Measurements from ENCODE around the gene DBP.

- TF ChIP-seq CTCF (IDR thresholded peaks at IDR 0.05 in 8 of 11, conservative IDR thresholded peaks at IDR 0.05 in 3 of 11) (no peak), POLR2A (IDR thresholded peaks at IDR 0.05) (no peak)
Observed at GRCh38 chr19:48672994-48673393, 35.8 kb upstream of the DBP start, which contains the start of gene NTN5.

Measured in spleen (tissue), 7 donors.